GM19193 (cell line): ENCODE measurements around the gene SHMT2.

ENCODE experiments used
- POLR2A ChIP-seq: IDR thresholded peaks from 4 replicates; pipeline ENCODE4 v1.6.1; 2011; ENCODE audit not compliant: insufficient read depth, insufficient read length; ENCODE audit errors: extremely low read depth

SHMT2 gene

DNA sequence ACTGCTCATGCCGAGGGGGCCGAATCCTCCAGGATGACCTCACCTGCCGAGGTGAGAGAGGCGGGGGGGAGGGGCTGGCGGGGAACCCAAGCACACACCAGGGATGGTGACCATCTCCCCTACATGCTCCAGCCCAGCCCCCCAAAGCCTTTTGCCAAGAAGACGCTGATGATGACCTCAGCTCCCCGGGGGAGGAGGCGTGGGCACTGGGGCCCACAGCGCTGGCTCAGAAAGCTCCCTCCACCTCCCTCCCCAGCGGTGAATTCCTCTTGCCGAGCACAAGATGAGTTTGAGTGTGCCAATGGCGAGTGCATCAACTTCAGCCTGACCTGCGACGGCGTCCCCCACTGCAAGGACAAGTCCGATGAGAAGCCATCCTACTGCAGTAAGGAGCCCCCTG, 36.6 kb upstream of the SHMT2 start:
- no peak for TF ChIP-seq POLR2A

- TF ChIP-seq POLR2A: no peak
Measured at GRCh38 chr12:57193706-57194245, 35.7 kb upstream of the SHMT2 start.

DNA sequence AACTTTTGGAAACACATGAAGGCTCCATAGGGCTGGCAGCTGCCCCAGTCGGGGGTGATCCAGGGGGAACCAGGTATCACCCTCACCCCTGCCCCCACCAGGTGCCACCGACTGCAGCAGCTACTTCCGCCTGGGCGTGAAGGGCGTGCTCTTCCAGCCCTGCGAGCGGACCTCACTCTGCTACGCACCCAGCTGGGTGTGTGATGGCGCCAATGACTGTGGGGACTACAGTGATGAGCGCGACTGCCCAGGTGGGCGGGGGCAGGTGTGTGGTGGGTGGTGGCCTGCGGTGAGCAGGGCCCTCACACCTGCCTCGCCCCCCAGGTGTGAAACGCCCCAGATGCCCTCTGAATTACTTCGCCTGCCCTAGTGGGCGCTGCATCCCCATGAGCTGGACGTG, 35.3 kb upstream of the SHMT2 start:
- no peak for TF ChIP-seq POLR2A

DNA sequence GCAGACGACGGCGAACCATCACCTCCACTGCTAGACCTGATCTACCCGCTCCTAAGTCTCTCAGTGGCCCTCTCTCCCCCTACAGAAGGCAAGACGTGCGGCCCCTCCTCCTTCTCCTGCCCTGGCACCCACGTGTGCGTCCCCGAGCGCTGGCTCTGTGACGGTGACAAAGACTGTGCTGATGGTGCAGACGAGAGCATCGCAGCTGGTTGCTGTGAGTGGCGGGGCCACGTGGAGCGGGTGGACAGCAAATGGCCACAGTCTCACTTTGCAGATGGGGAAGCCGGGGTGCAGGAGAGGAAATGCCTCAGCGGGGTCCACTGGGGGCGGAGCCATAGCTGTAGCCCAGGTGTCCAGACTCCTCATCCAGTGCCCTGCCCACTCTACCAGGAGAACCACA, 34.3 kb upstream of the SHMT2 start:
- TF ChIP-seq POLR2A: no peak

GRCh38 chr12:57195611-57196371, 33.7 kb upstream of the SHMT2 start:
- TF ChIP-seq POLR2A: no peak

- TF ChIP-seq POLR2A: no peak
Measured at GRCh38 chr12:57196439-57196838, 33.1 kb upstream of the SHMT2 start.

DNA sequence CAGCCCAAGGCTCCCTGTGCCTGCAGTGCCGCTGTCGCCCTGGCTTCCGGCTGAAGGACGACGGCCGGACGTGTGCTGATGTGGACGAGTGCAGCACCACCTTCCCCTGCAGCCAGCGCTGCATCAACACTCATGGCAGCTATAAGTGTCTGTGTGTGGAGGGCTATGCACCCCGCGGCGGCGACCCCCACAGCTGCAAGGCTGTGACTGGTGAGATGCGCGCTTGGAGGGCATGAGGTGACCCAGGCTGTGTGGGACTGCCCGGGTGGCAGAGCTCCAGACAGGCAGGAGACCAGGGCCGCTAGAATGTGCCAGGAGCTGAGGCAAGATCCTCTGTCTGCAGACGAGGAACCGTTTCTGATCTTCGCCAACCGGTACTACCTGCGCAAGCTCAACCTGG, 32.6 kb upstream of the SHMT2 start:
- TF ChIP-seq POLR2A: no peak

DNA sequence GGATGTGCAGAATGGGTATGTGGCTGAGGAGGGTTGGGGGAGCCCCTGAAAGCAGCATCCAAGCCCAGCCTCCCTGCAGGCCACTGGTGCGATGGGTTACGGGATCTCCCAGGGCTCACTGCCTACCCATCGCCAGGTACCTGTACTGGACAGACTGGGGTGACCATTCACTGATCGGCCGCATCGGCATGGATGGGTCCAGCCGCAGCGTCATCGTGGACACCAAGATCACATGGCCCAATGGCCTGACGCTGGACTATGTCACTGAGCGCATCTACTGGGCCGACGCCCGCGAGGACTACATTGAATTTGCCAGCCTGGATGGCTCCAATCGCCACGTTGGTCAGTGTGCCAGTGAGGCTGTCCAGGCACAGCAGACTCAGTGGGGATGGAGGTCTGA, 31.2 kb upstream of the SHMT2 start:
- TF ChIP-seq POLR2A: no peak

- TF ChIP-seq POLR2A: no peak
Measured at GRCh38 chr12:57199191-57199590, 30.3 kb upstream of the SHMT2 start.

DNA sequence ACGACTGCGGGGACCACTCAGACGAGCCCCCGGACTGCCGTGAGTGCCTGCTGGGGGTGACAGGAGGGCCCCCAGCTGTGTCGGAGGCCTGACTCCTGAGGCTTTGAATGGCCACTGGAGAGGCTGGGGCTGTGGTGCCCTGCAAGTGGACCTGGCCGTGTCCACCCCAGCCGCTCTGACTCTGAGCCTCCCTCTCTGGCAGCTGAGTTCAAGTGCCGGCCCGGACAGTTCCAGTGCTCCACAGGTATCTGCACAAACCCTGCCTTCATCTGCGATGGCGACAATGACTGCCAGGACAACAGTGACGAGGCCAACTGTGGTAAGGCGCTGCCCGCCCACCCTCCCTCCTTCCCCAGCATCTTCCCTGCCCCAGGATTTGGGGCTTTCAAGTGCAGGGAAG, 29.0 kb upstream of the SHMT2 start:
- no peak for TF ChIP-seq POLR2A

DNA sequence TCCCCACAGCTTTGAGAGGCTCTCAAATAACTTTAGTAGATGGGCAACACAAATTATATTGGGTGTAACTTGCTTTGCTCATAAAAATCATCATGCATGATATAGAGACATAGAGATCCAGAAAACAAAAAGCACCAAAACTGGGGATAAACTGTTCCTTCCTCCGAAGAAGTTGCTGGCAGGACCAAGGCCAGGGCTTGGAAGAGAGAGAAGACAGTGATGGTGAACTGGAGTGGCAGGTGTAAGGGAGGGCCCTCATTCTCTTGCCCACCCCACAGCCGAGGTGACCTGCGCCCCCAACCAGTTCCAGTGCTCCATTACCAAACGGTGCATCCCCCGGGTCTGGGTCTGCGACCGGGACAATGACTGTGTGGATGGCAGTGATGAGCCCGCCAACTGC, 28.3 kb upstream of the SHMT2 start:
- no peak for TF ChIP-seq POLR2A

GRCh38 chr12:57201631-57202030, 27.9 kb upstream of the SHMT2 start:
- no peak for TF ChIP-seq POLR2A

DNA sequence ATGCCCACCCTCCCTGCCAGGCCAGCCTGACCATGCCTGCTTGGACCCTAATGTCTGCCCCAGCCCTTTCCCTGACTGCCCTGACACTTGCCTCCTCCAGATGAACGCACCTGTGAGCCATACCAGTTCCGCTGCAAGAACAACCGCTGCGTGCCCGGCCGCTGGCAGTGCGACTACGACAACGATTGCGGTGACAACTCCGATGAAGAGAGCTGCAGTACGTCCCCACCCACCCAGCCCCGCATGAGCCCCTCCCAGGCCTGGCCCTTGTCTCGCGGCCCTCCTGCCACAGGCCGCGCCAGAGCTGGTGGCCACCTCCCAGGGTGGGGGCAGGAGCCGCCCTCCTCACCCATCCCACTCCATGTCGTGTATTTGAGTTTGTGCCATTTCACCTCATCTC, 27.2 kb upstream of the SHMT2 start:
- no peak for TF ChIP-seq POLR2A

DNA sequence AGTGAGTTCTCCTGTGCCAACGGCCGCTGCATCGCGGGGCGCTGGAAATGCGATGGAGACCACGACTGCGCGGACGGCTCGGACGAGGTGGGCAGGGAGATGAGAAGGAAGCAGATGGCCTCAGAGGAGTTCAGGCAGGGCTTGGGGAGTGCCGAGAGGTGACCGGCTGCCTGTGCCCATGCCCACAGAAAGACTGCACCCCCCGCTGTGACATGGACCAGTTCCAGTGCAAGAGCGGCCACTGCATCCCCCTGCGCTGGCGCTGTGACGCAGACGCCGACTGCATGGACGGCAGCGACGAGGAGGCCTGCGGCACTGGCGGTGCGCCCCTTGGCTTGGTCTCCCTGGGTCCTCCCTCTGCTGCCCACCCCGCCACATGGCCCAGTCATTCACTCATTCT, 26.3 kb upstream of the SHMT2 start:
- no peak for TF ChIP-seq POLR2A

DNA sequence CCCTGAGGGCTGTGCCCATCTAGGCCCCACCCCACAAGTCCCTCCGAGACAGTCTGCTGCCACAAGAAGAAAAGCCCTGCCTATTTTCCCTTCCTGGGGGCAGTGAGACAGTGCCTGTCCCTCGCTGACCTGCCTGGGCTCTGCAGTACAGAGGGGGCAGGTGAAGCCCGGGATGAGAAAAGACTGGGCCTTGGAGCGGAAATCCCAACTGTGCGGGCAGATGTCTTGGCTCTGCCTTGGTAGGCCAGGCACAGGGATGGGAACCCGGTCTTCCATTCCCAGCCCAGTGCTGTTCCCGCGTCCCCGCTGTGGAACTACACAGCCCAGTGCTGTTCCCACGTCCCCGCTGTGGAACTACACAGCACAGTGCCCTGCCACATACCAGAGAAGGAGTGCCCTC, 25.7 kb upstream of the SHMT2 start:
- no peak for TF ChIP-seq POLR2A

DNA sequence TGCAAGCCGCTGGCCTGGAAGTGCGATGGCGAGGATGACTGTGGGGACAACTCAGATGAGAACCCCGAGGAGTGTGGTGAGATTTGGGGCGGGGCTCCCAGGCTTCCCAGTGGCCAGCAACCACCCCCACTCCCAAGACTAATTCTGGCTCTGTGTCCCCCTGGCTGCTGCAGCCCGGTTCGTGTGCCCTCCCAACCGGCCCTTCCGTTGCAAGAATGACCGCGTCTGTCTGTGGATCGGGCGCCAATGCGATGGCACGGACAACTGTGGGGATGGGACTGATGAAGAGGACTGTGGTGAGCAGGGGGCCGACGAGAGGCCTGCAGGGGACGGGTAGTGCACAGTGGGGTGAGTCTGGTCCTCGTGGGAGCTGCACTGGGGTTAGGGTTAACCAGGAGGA, 25.1 kb upstream of the SHMT2 start:
- TF ChIP-seq POLR2A: no peak

- TF ChIP-seq POLR2A: no peak
Measured at GRCh38 chr12:57205186-57205585, 24.3 kb upstream of the SHMT2 start.
